HCT116 (cell line): ENCODE results near the gene SBSN. TPM values are rescaled to one million over a fixed set of nuclear protein-coding genes. Genes with fewer than 3 reads are reported as not detected.

Experiments used
- ATAC-seq: fragments of 200-7000 bp; cut with Tn5 transposase; 2 replicates; pipeline ENCODE4 v1.9.1; 2020; ENCODE audit warnings: mild to moderate bottlenecking, moderate library complexity
- BruUV-seq: library from RNA; stranded (reverse); fragments of 400-500 nt; replicated peaks from 2 replicates; lab custom pipeline; 2021; lab: Mats Ljungman, UMichigan
- CTCF ChIA-PET: fragments of 300-600 bp; sonication (Branson Sonifier 250); formaldehyde crosslinking; loops from one replicate; lab custom pipeline; 2021; ENCODE audit warnings: antibody characterized with exemption; lab: Charles Lee
- POLR2A ChIA-PET: fragments of 300-600, 350-600 bp; sonication (Branson Sonifier 250); formaldehyde crosslinking; loops from one replicate; lab custom pipeline; 2021; ENCODE audit warnings: antibody characterized with exemption; lab: Charles Lee
- RAD21 ChIA-PET, 2 experiments: fragments of 300-600 bp; sonication (Branson Sonifier 250); formaldehyde crosslinking; loops; one replicate each; lab custom pipeline; 2023; ENCODE audit warnings: low total read pairs in 2 of 2; ENCODE audit not compliant: uncharacterized antibody in 2 of 2, unreplicated experiment in 2 of 2, low non-redundant PET in 1 of 2; lab: Charles Lee
- DNase-seq: peaks from one replicate; pipeline ENCODE4 v3.0.0-alpha.2; 2010; ENCODE audit warnings: low read depth, low spot score
- H2AFZ ChIP-seq: fragments of 200-600 bp; shearing (Covaris generic), sonication (generic); 2 replicates; pipeline ENCODE4 v1.6.1; 2017; ENCODE audit warnings: low read depth, mixed run types, mixed read lengths, antibody characterized with exemption, low read length; ENCODE audit not compliant: poor library complexity, severe bottlenecking
- H3K27ac ChIP-seq: 2 replicates; pipeline ENCODE4 v1.5.1; 2012; ENCODE audit warnings: low read depth, low read length
- H3K27me3 ChIP-seq: fragments of 200-600 bp; sonication (generic); 2 replicates; pipeline ENCODE4 v1.6.1; 2016; ENCODE audit warnings: mixed run types, low read length, mixed read lengths; ENCODE audit not compliant: insufficient read depth
- H3K36me3 ChIP-seq, 2 experiments: fragments of 200-500 bp in 1 of 2; fragments of 200-600 bp in 1 of 2; sonication (Bioruptor generic) in 1 of 2; sonication (generic) in 1 of 2; 2 replicates each; pipeline versions ENCODE4 v1.5.1 to v1.6.1; 2014 to 2016; ENCODE audit warnings: low read length in 2 of 2, inconsistent platforms in 1 of 2, mixed read lengths in 1 of 2, mixed run types in 1 of 2; ENCODE audit not compliant: insufficient read depth in 2 of 2, control insufficient read depth in 1 of 2
- H3K4me1 ChIP-seq, 2 experiments: fragments of 200-600 bp in 1 of 2; sonication (generic) in 1 of 2; 2 replicates each; pipeline versions ENCODE4 v1.5.1 to v1.6.1; 2012 to 2017; ENCODE audit warnings: low read length in 2 of 2, inconsistent platforms in 1 of 2, mild to moderate bottlenecking in 1 of 2, mixed read lengths in 1 of 2, mixed run types in 1 of 2, moderate library complexity in 1 of 2; ENCODE audit not compliant: insufficient read depth in 2 of 2, control insufficient read depth in 1 of 2
- H3K4me2 ChIP-seq: fragments of 200-600 bp; sonication (generic); 2 replicates; pipeline ENCODE4 v1.6.1; 2017; ENCODE audit warnings: mixed run types, low read length, mixed read lengths
- H3K4me3 ChIP-seq, 2 experiments: fragments of 200-600 bp in 1 of 2; sonication (generic) in 1 of 2; replicated peaks in 1 of 2; 2 replicates each; pipeline ENCODE4 v1.5.1; 2011 to 2016; ENCODE audit warnings: low read length in 2 of 2, control low read depth in 1 of 2, low read depth in 1 of 2, mild to moderate bottlenecking in 1 of 2, mixed read lengths in 1 of 2, mixed run types in 1 of 2
- H3K79me2 ChIP-seq: fragments of 200-600 bp; sonication (generic); 2 replicates; pipeline ENCODE4 v1.6.1; 2017; ENCODE audit warnings: mild to moderate bottlenecking, mixed run types, low read length, moderate library complexity, mixed read lengths; ENCODE audit not compliant: insufficient read depth
- H3K9ac ChIP-seq: fragments of 200-600 bp; sonication (generic); 2 replicates; pipeline ENCODE4 v1.6.1; 2016; ENCODE audit warnings: low read length, mixed read lengths
- H3K9me2 ChIP-seq: fragments of 200-600 bp; sonication (generic), shearing (Covaris generic); 2 replicates; pipeline ENCODE4 v1.6.1; 2017; ENCODE audit warnings: mixed run types, mild to moderate bottlenecking, moderate library complexity; ENCODE audit not compliant: insufficient read depth
- H3K9me3 ChIP-seq, 2 experiments: fragments of 200-500 bp in 1 of 2; fragments of 200-600 bp in 1 of 2; sonication (Bioruptor generic) in 1 of 2; sonication (generic) in 1 of 2; 2 replicates each; pipeline ENCODE4 v1.6.1; 2014 to 2017; ENCODE audit warnings: low read length in 2 of 2, mixed read lengths in 2 of 2, inconsistent platforms in 1 of 2, low read depth in 1 of 2, mild to moderate bottlenecking in 1 of 2, mixed run types in 1 of 2, moderate library complexity in 1 of 2; ENCODE audit not compliant: control insufficient read depth in 1 of 2, insufficient read depth in 1 of 2
- H4K20me1 ChIP-seq: fragments of 200-600 bp; sonication (generic), shearing (Covaris generic); 2 replicates; pipeline ENCODE4 v1.6.1; 2017; ENCODE audit warnings: mixed run types, mild to moderate bottlenecking, moderate library complexity; ENCODE audit not compliant: insufficient read depth
- CBX3 ChIP-seq: IDR thresholded peaks from 2 replicates; pipeline ENCODE4 v1.6.1; 2012; ENCODE audit warnings: low read depth
- CEBPB ChIP-seq: IDR thresholded peaks from 2 replicates; pipeline ENCODE4 v1.6.1; 2012; ENCODE audit warnings: low read depth
- EGR1 ChIP-seq: IDR thresholded peaks from 2 replicates; pipeline ENCODE4 v1.6.1; 2012; ENCODE audit warnings: low read depth
- EZH2 ChIP-seq: fragments of 200-600 bp; sonication (generic); IDR thresholded peaks from 2 replicates; pipeline ENCODE4 v1.6.1; 2017; ENCODE audit warnings: antibody characterized with exemption, mixed run types
- FOSL1 ChIP-seq: IDR thresholded peaks from 2 replicates; pipeline ENCODE4 v1.6.1; 2012; ENCODE audit warnings: low read depth
- POLR2A ChIP-seq: IDR thresholded peaks from 2 replicates; pipeline ENCODE4 v1.7.0; 2011; ENCODE audit warnings: borderline replicate concordance; ENCODE audit not compliant: insufficient read depth, insufficient read length; ENCODE audit errors: extremely low read depth
- RAD21 ChIP-seq: IDR thresholded peaks from 2 replicates; pipeline ENCODE4 v1.6.1; 2012; ENCODE audit warnings: low read depth, mild to moderate bottlenecking
- SIN3A ChIP-seq: IDR thresholded peaks from 2 replicates; pipeline ENCODE4 v1.6.1; 2012; ENCODE audit warnings: low read depth
- TCF7L2 ChIP-seq: IDR thresholded peaks from 2 replicates; pipeline ENCODE4 v1.7.0; 2011; ENCODE audit warnings: borderline replicate concordance, inconsistent platforms; ENCODE audit not compliant: insufficient read depth, insufficient read length; ENCODE audit errors: extremely low read depth
- YY1 ChIP-seq: IDR thresholded peaks from 2 replicates; pipeline ENCODE4 v1.6.1; 2011; ENCODE audit warnings: low read length, low read depth, moderate library complexity, mild to moderate bottlenecking; ENCODE audit not compliant: insufficient replicate concordance; ENCODE audit errors: extremely low read depth
- ZFX ChIP-seq: fragments of 450-650 bp; IDR thresholded peaks from 2 replicates; pipeline ENCODE4 v1.6.1; 2017
- intact Hi-C: fragments of 100-400 bp; cut with micrococcal nuclease; formaldehyde crosslinking; loops from 2 replicates; pipeline ENCODE4 v1.10.0; 2022
- total RNA-seq: library from RNA; stranded (reverse); gene quantifications from one replicate; pipeline ENCODE4 v1.2.1, GENCODE V29; 2021; ENCODE audit not compliant: unreplicated experiment
- TF ChIP-seq, protein P1 (sequence below): IDR thresholded peaks from 2 replicates; pipeline ENCODE4 v1.6.1; 2011; ENCODE audit warnings: mild to moderate bottlenecking, low read length, moderate library complexity; ENCODE audit not compliant: insufficient replicate concordance; ENCODE audit errors: extremely low read depth
- TF ChIP-seq, protein P2 (sequence below): IDR thresholded peaks from 2 replicates; pipeline ENCODE4 v1.6.1; 2012; ENCODE audit warnings: low read depth
- TF ChIP-seq, protein P3 (sequence below): IDR thresholded peaks from 2 replicates; pipeline ENCODE4 v1.6.1; 2012

Gene SBSN
- total RNA-seq, 1 experiment from 2014 or later, result 0.66 TPM

DNA sequence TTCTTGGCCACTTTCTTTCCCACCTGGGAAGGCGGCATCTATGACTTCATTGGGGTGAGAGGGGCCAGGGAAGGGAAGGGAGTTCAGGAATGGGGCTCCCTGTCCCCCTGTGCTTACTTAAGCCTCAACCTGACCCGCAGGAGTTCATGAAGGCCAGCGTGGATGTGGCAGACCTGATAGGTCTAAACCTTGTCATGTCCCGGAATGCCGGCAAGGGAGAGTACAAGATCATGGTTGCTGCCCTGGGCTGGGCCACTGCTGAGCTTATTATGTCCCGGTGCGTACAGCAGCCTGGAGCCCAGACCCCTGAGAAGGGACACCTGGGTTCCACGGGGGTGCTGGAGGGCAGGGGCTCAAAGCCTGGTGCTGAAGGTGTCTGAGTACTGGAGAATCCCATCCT is 18.4 kb upstream of the SBSN start (continued):
- TF ChIP-seq, protein P1, sequence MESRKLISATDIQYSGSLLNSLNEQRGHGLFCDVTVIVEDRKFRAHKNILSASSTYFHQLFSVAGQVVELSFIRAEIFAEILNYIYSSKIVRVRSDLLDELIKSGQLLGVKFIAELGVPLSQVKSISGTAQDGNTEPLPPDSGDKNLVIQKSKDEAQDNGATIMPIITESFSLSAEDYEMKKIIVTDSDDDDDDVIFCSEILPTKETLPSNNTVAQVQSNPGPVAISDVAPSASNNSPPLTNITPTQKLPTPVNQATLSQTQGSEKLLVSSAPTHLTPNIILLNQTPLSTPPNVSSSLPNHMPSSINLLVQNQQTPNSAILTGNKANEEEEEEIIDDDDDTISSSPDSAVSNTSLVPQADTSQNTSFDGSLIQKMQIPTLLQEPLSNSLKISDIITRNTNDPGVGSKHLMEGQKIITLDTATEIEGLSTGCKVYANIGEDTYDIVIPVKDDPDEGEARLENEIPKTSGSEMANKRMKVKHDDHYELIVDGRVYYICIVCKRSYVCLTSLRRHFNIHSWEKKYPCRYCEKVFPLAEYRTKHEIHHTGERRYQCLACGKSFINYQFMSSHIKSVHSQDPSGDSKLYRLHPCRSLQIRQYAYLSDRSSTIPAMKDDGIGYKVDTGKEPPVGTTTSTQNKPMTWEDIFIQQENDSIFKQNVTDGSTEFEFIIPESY, result no peak
- TF ChIP-seq CEBPB (no peak), POLR2A (no peak), SIN3A (no peak), CBX3 (no peak), RAD21 (no peak), FOSL1 (no peak), YY1 (no peak)
- TF ChIP-seq, protein P2, sequence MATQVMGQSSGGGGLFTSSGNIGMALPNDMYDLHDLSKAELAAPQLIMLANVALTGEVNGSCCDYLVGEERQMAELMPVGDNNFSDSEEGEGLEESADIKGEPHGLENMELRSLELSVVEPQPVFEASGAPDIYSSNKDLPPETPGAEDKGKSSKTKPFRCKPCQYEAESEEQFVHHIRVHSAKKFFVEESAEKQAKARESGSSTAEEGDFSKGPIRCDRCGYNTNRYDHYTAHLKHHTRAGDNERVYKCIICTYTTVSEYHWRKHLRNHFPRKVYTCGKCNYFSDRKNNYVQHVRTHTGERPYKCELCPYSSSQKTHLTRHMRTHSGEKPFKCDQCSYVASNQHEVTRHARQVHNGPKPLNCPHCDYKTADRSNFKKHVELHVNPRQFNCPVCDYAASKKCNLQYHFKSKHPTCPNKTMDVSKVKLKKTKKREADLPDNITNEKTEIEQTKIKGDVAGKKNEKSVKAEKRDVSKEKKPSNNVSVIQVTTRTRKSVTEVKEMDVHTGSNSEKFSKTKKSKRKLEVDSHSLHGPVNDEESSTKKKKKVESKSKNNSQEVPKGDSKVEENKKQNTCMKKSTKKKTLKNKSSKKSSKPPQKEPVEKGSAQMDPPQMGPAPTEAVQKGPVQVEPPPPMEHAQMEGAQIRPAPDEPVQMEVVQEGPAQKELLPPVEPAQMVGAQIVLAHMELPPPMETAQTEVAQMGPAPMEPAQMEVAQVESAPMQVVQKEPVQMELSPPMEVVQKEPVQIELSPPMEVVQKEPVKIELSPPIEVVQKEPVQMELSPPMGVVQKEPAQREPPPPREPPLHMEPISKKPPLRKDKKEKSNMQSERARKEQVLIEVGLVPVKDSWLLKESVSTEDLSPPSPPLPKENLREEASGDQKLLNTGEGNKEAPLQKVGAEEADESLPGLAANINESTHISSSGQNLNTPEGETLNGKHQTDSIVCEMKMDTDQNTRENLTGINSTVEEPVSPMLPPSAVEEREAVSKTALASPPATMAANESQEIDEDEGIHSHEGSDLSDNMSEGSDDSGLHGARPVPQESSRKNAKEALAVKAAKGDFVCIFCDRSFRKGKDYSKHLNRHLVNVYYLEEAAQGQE, result no peak

DNA sequence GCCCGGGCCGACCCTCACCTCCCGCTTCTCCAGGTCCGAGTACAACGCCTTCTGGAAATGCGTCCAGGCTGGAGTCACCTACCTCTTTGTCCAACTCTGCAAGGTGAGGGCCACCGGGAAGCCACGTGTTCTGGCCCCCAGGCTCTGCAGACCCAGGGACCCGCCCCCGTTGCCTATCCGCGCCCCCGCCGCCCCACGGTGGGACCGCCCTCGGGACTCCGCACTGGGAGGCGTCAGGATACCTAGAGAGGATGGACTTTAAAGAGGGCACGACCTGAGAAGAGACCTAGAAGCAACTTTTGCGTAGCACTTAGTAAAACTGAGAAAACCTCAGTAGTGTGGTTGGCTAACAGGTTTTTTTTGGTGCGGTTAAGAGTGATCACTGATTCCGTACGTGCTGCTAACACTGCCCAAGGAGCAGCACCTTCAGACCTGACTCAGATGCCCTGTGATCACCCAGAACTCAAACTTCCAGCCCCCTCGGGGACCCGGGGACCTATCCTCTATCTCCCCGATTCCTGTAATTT is 17.8 kb upstream of the SBSN start:
- H4K20me1 ChIP-seq, result no peaks in the 10 kb centered on the region
- H3K9me3 ChIP-seq, result no peaks in the 10 kb centered on the region
- RAD21 ChIA-PET, result no interaction called here
- DNase-seq, result no peak
- peak overlapping the region; percentile 98 for H3K4me2 ChIP-seq
- H3K4me1 ChIP-seq, result peaks cover 9 to 22% of the 10 kb centered on the region in 2 experiments
- BruUV-seq, result no TSS peak
- peak; percentile 76 for ATAC-seq
- intact Hi-C loops, result loop anchor here (1.0 to 10.0 kb wide), 2 partner anchors 36 to 389 kb away; partner anchors contain the start of gene LRFN3
- no peak overlapping the region for H2AFZ ChIP-seq
- TF ChIP-seq ZFX (peak; percentile 86; the same call in 1 of the 2 replicates), EGR1 (peak; percentile 72; the same call in 1 of the 2 replicates), TCF7L2 (no peak), EZH2 (no peak)
- TF ChIP-seq, protein P3, sequence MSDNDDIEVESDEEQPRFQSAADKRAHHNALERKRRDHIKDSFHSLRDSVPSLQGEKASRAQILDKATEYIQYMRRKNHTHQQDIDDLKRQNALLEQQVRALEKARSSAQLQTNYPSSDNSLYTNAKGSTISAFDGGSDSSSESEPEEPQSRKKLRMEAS, result peak; percentile 2; the same call in 1 of the 2 replicates
- peak overlapping the region; percentile 69 to 100 for H3K4me3 ChIP-seq
- H3K36me3 ChIP-seq, result peaks cover 8 to 36% of the 10 kb centered on the region in 2 experiments; a peak in 3 of 4 replicates
- CTCF ChIA-PET, result no interaction called here
- peak overlapping the region; percentile 100 for H3K9ac ChIP-seq
- H3K79me2 ChIP-seq, result peaks cover 56% of the 10 kb centered on the region
- POLR2A ChIA-PET, result no interaction called here
- H3K9me2 ChIP-seq, result no peaks in the 10 kb centered on the region
- no peaks in the 10 kb centered on the region for H3K27me3 ChIP-seq
- H3K27ac ChIP-seq, result peak overlapping the region; percentile 89
